Raji (cell line): ENCODE measurements around the gene CLEC2L.

ENCODE experiments used
- POLR2A ChIP-seq: IDR thresholded peaks from 2 replicates; pipeline ENCODE4 v1.6.1; 2011; ENCODE audit warnings: low read depth, low read length, control low read depth; ENCODE audit not compliant: insufficient read depth

CLEC2L gene

GRCh38 chr7:139505563-139505962 lies 17.9 kb upstream of the CLEC2L start:
- TF ChIP-seq POLR2A = no peak

- no peak for TF ChIP-seq POLR2A
Measured at GRCh38 chr7:139509535-139509934, 13.9 kb upstream of the CLEC2L start.

GRCh38 chr7:139511315-139511714 lies 12.2 kb upstream of the CLEC2L start:
- TF ChIP-seq POLR2A = no peak

- no peak for TF ChIP-seq POLR2A
Measured at GRCh38 chr7:139515266-139515665, 8.2 kb upstream of the CLEC2L start.

- no peak for TF ChIP-seq POLR2A
Measured at GRCh38 chr7:139521439-139521838, 2.0 kb upstream of the CLEC2L start.

GRCh38 chr7:139522830-139523198 lies 671 bp upstream of the CLEC2L start:
- TF ChIP-seq POLR2A = no peak

GRCh38 chr7:139523968-139524815 lies 707 bp downstream of the CLEC2L start:
- no peak for TF ChIP-seq POLR2A

- TF ChIP-seq POLR2A = no peak
Measured at GRCh38 chr7:139525239-139525638, 1.8 kb downstream of the CLEC2L start.

- TF ChIP-seq POLR2A = no peak
Measured at GRCh38 chr7:139525750-139526149, 2.3 kb downstream of the CLEC2L start.

GRCh38 chr7:139526578-139527544 lies 3.4 kb downstream of the CLEC2L start:
- no peak for TF ChIP-seq POLR2A

GRCh38 chr7:139531094-139531493 lies 7.6 kb downstream of the CLEC2L start:
- no peak for TF ChIP-seq POLR2A

GRCh38 chr7:139532636-139533155 lies 9.2 kb downstream of the CLEC2L start:
- no peak for TF ChIP-seq POLR2A

GRCh38 chr7:139534096-139534495 lies 10.6 kb downstream of the CLEC2L start:
- no peak for TF ChIP-seq POLR2A

- no peak for TF ChIP-seq POLR2A
Measured at GRCh38 chr7:139534966-139535651, 11.6 kb downstream of the CLEC2L start.

GRCh38 chr7:139536152-139536551 lies 12.7 kb downstream of the CLEC2L start:
- TF ChIP-seq POLR2A = no peak
